OCI-LY7 (cell line): ENCODE results near the gene AUTS2.

Experiments used
- CTCF ChIP-seq: fragments of 200-600 bp; sonication (generic); conservative IDR thresholded peaks from 2 replicates; pipeline ENCODE4 v1.5.1; 2014; ENCODE audit warnings: mild to moderate bottlenecking, antibody characterized with exemption, low read length, moderate library complexity, mixed read lengths
- EZH2phosphoT487 ChIP-seq: fragments of 200-600 bp; sonication (generic); IDR thresholded peaks from 2 replicates; pipeline ENCODE4 v1.6.1; 2018; ENCODE audit warnings: low read depth, borderline replicate concordance, mild to moderate bottlenecking, mixed run types, antibody characterized with exemption, low read length, moderate library complexity, mixed read lengths

DNA sequence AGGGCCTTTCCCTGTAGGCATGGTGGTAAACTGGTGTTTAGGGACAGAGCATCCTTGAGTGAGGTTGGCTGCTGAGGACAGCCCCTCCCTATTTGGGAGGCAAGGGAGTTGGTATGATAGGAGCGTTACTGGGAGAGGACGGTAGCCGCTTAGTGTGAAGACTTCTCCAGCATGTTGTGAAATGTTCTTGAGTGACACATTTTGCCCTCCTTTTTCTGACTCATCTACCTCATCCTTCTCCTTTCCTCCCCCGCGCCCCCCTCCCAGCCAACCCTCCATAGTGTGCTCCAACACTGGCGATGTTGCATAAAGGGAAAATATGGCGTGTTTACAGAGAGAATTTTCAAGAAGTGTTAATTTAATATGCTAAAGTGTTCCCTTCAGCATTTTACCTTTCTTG, 888.7 kb downstream of the AUTS2 start:
- TF ChIP-seq CTCF, result no peak
- no peak for TF ChIP-seq EZH2phosphoT487
